Measurements from ENCODE around the gene SLC8A3. TPM values are rescaled to one million over a fixed set of nuclear protein-coding genes. Genes with fewer than 3 reads are reported as not detected.
A peak's percentile ranks its signal among the peaks of the same experiment; 100 is the strongest.

SLC8A3 gene
- total and polyA plus RNA-seq, 2 donors (not counting 3 experiments of a cell fraction or from before 2014, with no cell fraction given) = not detected

- TF ChIP-seq MAX (IDR thresholded peaks at IDR 0.05; ENCODE audit: insufficient read depth, insufficient read length) (no peak), POLR2A (IDR thresholded peaks at IDR 0.05; ENCODE audit: low read depth, low read length) (no peak), MYC (IDR thresholded peaks at IDR 0.05; ENCODE audit: low read depth, low read length) (no peak)
- TF ChIP-seq, protein P1, sequence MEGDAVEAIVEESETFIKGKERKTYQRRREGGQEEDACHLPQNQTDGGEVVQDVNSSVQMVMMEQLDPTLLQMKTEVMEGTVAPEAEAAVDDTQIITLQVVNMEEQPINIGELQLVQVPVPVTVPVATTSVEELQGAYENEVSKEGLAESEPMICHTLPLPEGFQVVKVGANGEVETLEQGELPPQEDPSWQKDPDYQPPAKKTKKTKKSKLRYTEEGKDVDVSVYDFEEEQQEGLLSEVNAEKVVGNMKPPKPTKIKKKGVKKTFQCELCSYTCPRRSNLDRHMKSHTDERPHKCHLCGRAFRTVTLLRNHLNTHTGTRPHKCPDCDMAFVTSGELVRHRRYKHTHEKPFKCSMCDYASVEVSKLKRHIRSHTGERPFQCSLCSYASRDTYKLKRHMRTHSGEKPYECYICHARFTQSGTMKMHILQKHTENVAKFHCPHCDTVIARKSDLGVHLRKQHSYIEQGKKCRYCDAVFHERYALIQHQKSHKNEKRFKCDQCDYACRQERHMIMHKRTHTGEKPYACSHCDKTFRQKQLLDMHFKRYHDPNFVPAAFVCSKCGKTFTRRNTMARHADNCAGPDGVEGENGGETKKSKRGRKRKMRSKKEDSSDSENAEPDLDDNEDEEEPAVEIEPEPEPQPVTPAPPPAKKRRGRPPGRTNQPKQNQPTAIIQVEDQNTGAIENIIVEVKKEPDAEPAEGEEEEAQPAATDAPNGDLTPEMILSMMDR (IDR thresholded peaks at IDR 0.05; ENCODE audit: extremely low read depth in 1 of 2, insufficient read depth in 1 of 2, low read depth in 1 of 2, low read length in 2 of 2) = peak; percentile 78 to 80
- Histone ChIP-seq H3K9me1 (replicated peaks; ENCODE audit: control insufficient read depth, extremely low read depth, insufficient read depth, low read length) (no peaks in the 10 kb centered on the region), H4K20me1 (replicated peaks; ENCODE audit: control insufficient read depth, extremely low read depth, insufficient read depth, low read length) (no peaks in the 10 kb centered on the region), H3K9me3 (replicated peaks; ENCODE audit: control insufficient read depth, insufficient read depth, low read length) (no peaks in the 10 kb centered on the region), H3K27ac (ENCODE audit: insufficient read depth, low read depth, low read length) (no peak overlapping the region), H3K27me3 (ENCODE audit: control insufficient read depth in 2 of 2, insufficient read depth in 2 of 2, low read length in 2 of 2) (no peaks in the 10 kb centered on the region), H2AFZ (ENCODE audit: low read depth, low read length) (no peak overlapping the region), H3K9ac (replicated peaks; ENCODE audit: extremely low read depth, insufficient read depth, low read length) (no peak overlapping the region), H3K4me1 (ENCODE audit: control insufficient read depth, extremely low read depth, insufficient read depth, low read length) (no peaks in the 10 kb centered on the region), H3K4me2 (ENCODE audit: insufficient read depth, low read length) (no peak overlapping the region), H3K79me2 (ENCODE audit: control insufficient read depth, insufficient read depth, low read length) (no peaks in the 10 kb centered on the region), H3K36me3 (ENCODE audit: control insufficient read depth in 2 of 2, extremely low read depth in 1 of 2, insufficient read depth in 2 of 2, low read length in 2 of 2) (no peaks in the 10 kb centered on the region), H3K4me3 (replicated peaks in 1 of 3; ENCODE audit: insufficient read depth in 1 of 3, low read depth in 1 of 3, low read length in 3 of 3) (no peak overlapping the region)
- dilution Hi-C loops (cut with MboI; ENCODE audit: extremely low pct_ligation_motif_present, low sequenced_read_pairs) (no loop called here), intact Hi-C loops (cut with micrococcal nuclease) (loop anchor here (1.0 to 5.0 kb wide), 3 partner anchors 136 to 281 kb away; no protein-coding TSS in a partner anchor)
- peak; percentile 81 for FAIRE-seq
- peak; percentile 34 for DNase-seq (ENCODE audit: low read depth, low spot score)
- CTCF ChIA-PET = interaction anchor here (0.9 to 8.8 kb wide), 10 partner anchors 11 to 282 kb away, joined by 3 to 69 read pairs (median 4); partner anchors contain the start of gene SMOC1
- POLR2A ChIA-PET = no interaction called here
- BruUV-seq (replicated peaks) = no TSS peak
Measured at GRCh38 chr14:70013271-70013873, 175.4 kb downstream of the SLC8A3 start.

DNA sequence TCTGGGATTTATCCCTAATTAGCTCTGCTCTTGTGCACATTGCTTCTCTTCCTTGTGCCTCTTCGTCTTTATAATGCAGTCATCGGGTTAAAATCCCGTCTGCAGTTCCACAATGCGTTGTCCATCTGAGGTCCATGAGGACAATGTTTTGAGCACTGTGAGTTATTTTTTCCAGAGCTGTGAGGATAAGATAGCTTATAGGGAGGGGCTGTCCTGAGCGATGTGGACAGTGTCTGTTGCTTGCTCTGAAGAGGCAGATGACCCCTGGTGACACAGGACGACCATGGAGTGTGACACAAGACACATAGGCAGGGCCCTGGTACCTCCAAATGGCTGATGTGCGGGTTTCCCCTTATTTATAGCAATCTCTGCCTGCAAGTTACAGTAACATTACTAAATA lies 177.0 kb downstream of the SLC8A3 start:
- intact Hi-C loops (cut with micrococcal nuclease) = loop anchor here (5.0 kb wide), 1 partner anchor 279 kb away; no protein-coding TSS in a partner anchor
- CTCF ChIA-PET = interaction anchor here (1.0 to 8.8 kb wide), 5 partner anchors 16 to 193 kb away, joined by 3 to 69 read pairs (median 5); no protein-coding TSS in a partner anchor

More for the DNA sequence above, 177.0 kb downstream of the SLC8A3 start:
- POLR2A ChIA-PET = no interaction called here
- no peaks in the 10 kb centered on the region for H4K20me1 ChIP-seq (replicated peaks; ENCODE audit: control insufficient read depth, extremely low read depth, insufficient read depth, low read length)
- dilution Hi-C loops (cut with MboI; ENCODE audit: extremely low pct_ligation_motif_present, low sequenced_read_pairs) = no loop called here
- no peak for DNase-seq (ENCODE audit: low read depth, low spot score)
- no peak overlapping the region for H3K9ac ChIP-seq (replicated peaks; ENCODE audit: extremely low read depth, insufficient read depth, low read length)
- no peak overlapping the region for H2AFZ ChIP-seq (ENCODE audit: low read depth, low read length)
- no peaks in the 10 kb centered on the region for H3K27me3 ChIP-seq (ENCODE audit: control insufficient read depth in 2 of 2, insufficient read depth in 2 of 2, low read length in 2 of 2)
- no peaks in the 10 kb centered on the region for H3K79me2 ChIP-seq (ENCODE audit: control insufficient read depth, insufficient read depth, low read length)
- no peaks in the 10 kb centered on the region for H3K9me3 ChIP-seq (replicated peaks; ENCODE audit: control insufficient read depth, insufficient read depth, low read length)
- H3K4me1 ChIP-seq (ENCODE audit: control insufficient read depth, extremely low read depth, insufficient read depth, low read length) = no peaks in the 10 kb centered on the region
- H3K4me3 ChIP-seq (replicated peaks in 1 of 3; ENCODE audit: insufficient read depth in 1 of 3, low read depth in 1 of 3, low read length in 3 of 3) = no peak overlapping the region
- no peaks in the 10 kb centered on the region for H3K36me3 ChIP-seq (ENCODE audit: control insufficient read depth in 2 of 2, extremely low read depth in 1 of 2, insufficient read depth in 2 of 2, low read length in 2 of 2)
- no peak overlapping the region for H3K4me2 ChIP-seq (ENCODE audit: insufficient read depth, low read length)
- no peak for FAIRE-seq
- H3K9me1 ChIP-seq (replicated peaks; ENCODE audit: control insufficient read depth, extremely low read depth, insufficient read depth, low read length) = no peaks in the 10 kb centered on the region
- no peak overlapping the region for H3K27ac ChIP-seq (ENCODE audit: insufficient read depth, low read depth, low read length)
- TF ChIP-seq MYC (IDR thresholded peaks at IDR 0.05; ENCODE audit: low read depth, low read length) (no peak), POLR2A (IDR thresholded peaks at IDR 0.05; ENCODE audit: low read depth, low read length) (no peak), FOS (IDR thresholded peaks at IDR 0.05; ENCODE audit: borderline replicate concordance, insufficient read depth, low read length) (no peak), POLR2AphosphoS5 (IDR thresholded peaks at IDR 0.05; ENCODE audit: insufficient read depth, low read depth, low read length) (no peak), MAX (IDR thresholded peaks at IDR 0.05; ENCODE audit: insufficient read depth, insufficient read length) (no peak), JUN (IDR thresholded peaks at IDR 0.05; ENCODE audit: borderline replicate concordance, insufficient read depth, insufficient read length, low read depth) (no peak)
- TF ChIP-seq, protein P1 (IDR thresholded peaks at IDR 0.05; ENCODE audit: extremely low read depth in 1 of 2, insufficient read depth in 1 of 2, low read depth in 1 of 2, low read length in 2 of 2) = no peak
- BruUV-seq (replicated peaks) = no TSS peak

Data from endothelial cell of umbilical vein (primary cell).